Measurements from ENCODE around the gene GHRL.

DNA sequence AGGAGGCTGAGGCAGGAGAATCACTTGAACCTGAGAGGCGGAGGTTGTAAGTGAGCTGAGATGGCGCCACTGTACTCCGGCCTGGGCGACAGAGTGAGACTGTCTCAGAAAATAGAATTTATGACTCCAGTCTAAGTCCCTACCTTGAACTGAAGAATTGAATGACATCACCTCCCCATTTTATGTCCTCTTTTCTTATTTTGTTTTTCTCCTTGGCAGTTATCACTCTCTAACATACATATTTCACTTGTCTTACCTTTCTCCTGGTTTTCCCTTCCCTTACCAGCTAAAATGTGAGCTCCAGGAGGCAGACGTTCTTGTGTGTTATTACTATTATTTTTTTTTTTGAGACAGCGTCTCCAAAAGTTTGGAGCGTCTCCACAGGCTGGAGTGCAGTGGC lies 36.9 kb downstream of the GHRL start:
- no peak for TF ChIP-seq CTCF (IDR thresholded peaks at IDR 0.05)
- no peak for TF ChIP-seq POLR2A (IDR thresholded peaks at IDR 0.05)

Data from body of pancreas (tissue), 4 donors.